ENCODE results near the gene GPA33. TPM values are rescaled to one million over a fixed set of nuclear protein-coding genes. Genes with fewer than 3 reads are reported as not detected.

The GPA33 gene
- total RNA-seq, 1 experiment from 2014 or later: not detected

- no peak overlapping the region for H2BK120ac ChIP-seq (ENCODE audit: low read depth, low read length, poor library complexity, severe bottlenecking)
- no peak for DNase-seq
- H4K8ac ChIP-seq (replicated peaks; ENCODE audit: insufficient read length, low read depth, low read length): no peak overlapping the region
- no peak overlapping the region for H2AFZ ChIP-seq (ENCODE audit: low read length)
- no peaks in the 10 kb centered on the region for H3K27me3 ChIP-seq (ENCODE audit: insufficient read depth, low read length)
- H3K9me3 ChIP-seq (ENCODE audit: control insufficient read depth, low read depth, low read length): no peaks in the 10 kb centered on the region
- no peak overlapping the region for H2BK20ac ChIP-seq (ENCODE audit: low read depth, low read length, poor library complexity, severe bottlenecking)
- no peak overlapping the region for H2BK12ac ChIP-seq (ENCODE audit: insufficient read length, low read depth, low read length)
- Mint-ChIP-seq H3K4me1 (peaks cover 6 to 12% of the 10 kb centered on the region in 2 experiments; a peak in 3 of 4 replicates), H3K27me3 (ENCODE audit: low read depth) (no peaks in the 10 kb centered on the region; the same call in 1 of the 2 replicates), H3K27ac (no peak overlapping the region), H3K9me3 (no peaks in the 10 kb centered on the region), H3K4me3 (no peak overlapping the region), H3K36me3 (ENCODE audit: insufficient read depth in 1 of 3, low read depth in 3 of 3) (no peaks in the 10 kb centered on the region)
- H3K79me2 ChIP-seq (ENCODE audit: insufficient read depth, low read length): no peaks in the 10 kb centered on the region
- no peaks in the 10 kb centered on the region for H4K20me1 ChIP-seq (ENCODE audit: control insufficient read depth, insufficient read depth, insufficient read length)
- H3K23me2 ChIP-seq (ENCODE audit: insufficient read length, low read depth, low read length, poor library complexity, severe bottlenecking): no peaks in the 10 kb centered on the region
- no peak overlapping the region for H3K9ac ChIP-seq (ENCODE audit: extremely low read depth, insufficient read length, low read length)
- H4K91ac ChIP-seq (ENCODE audit: insufficient read length, low read depth, low read length): no peak overlapping the region
- WGBS (ENCODE audit: extremely low coverage, insufficient read length, low lambda C conversion rate): no CpG with 5 or more reads among the region's 8 CpGs
- no peak overlapping the region for H3K23ac ChIP-seq (ENCODE audit: insufficient read length, low read depth, low read length)
- H3K4me1 ChIP-seq (ENCODE audit: insufficient read depth, low read length): no peaks in the 10 kb centered on the region
- H4K5ac ChIP-seq (ENCODE audit: insufficient read length, low read depth, low read length): no peak overlapping the region
- H3K18ac ChIP-seq (ENCODE audit: insufficient read length, low read depth, low read length): no peak overlapping the region
- no peak overlapping the region for H3K14ac ChIP-seq (ENCODE audit: insufficient read depth, low read length)
- no peak overlapping the region for H3K27ac ChIP-seq (ENCODE audit: insufficient read length, low read depth, low read length)
- H3K4me2 ChIP-seq (ENCODE audit: insufficient read depth, insufficient read length, low read length): no peak overlapping the region
- no peaks in the 10 kb centered on the region for H3K79me1 ChIP-seq (ENCODE audit: insufficient read depth, low read depth, low read length, poor library complexity, severe bottlenecking)
- H2BK5ac ChIP-seq (ENCODE audit: insufficient read length, low read length): no peak overlapping the region
- H3T11ph ChIP-seq (ENCODE audit: low read length): no peak overlapping the region
- no peak for TF ChIP-seq CTCF (conservative IDR thresholded peaks at IDR 0.05)
- no peak overlapping the region for H2BK15ac ChIP-seq (ENCODE audit: low read depth, low read length)
- no peak overlapping the region for H3K4ac ChIP-seq (ENCODE audit: low read depth, low read length)
- no peak overlapping the region for H2AK5ac ChIP-seq (ENCODE audit: insufficient read length, low read length)
- H3K56ac ChIP-seq (ENCODE audit: insufficient read length, low read depth, low read length): no peak overlapping the region
These were observed 76.9 kb downstream of the GPA33 start for GRCh38 chr1:167013108-167013929.
